SK-N-SH treated with all-trans-retinoic acid at 6 μM for 48 hours (cell line): ENCODE results near the gene RADIL.

ENCODE experiments used
- ARNTL ChIP-seq: fragments of 450-650 bp; formaldehyde crosslinking; IDR thresholded peaks from 2 replicates; pipeline ENCODE4 v1.5.0; 2020; ENCODE audit warnings: low read depth, mild to moderate bottlenecking, moderate library complexity, borderline replicate concordance
- CSDC2 ChIP-seq: fragments of 250-450 bp; sonication (Bioruptor Pico); IDR thresholded peaks from 2 replicates; pipeline ENCODE4 v1.5.0; 2020; ENCODE audit warnings: mild to moderate bottlenecking, moderate library complexity
- TF ChIP-seq, protein P1 (sequence below): fragments of 250-450 bp; sonication (Bioruptor Pico); IDR thresholded peaks from 2 replicates; pipeline ENCODE4 v1.5.1; 2021; ENCODE audit warnings: mild to moderate bottlenecking, moderate library complexity
- TF ChIP-seq, protein P2 (sequence below): fragments of 250-450 bp; sonication (Bioruptor Pico); IDR thresholded peaks from 2 replicates; pipeline ENCODE4 v1.5.1; 2020; ENCODE audit warnings: low read depth, mild to moderate bottlenecking, moderate library complexity

DNA sequence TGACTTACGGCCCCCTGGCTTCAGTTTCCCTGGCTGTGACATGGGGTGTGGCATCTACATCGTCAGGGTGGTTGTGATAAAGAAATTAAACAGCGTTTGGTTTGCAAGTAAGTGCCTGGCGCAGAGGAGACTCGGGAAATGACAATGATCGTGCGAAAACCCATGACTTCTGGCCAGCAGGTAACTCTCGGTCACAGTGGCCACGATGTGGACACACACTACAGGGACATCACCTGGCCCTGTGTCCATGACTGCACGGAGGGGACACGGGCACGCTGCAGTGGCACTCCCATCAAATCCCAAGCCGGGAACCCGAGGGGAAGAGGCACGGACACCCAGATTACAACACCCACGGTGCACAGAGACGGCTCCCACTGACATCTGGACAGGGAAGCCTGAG is 50.3 kb downstream of the RADIL start:
- TF ChIP-seq, protein P1, sequence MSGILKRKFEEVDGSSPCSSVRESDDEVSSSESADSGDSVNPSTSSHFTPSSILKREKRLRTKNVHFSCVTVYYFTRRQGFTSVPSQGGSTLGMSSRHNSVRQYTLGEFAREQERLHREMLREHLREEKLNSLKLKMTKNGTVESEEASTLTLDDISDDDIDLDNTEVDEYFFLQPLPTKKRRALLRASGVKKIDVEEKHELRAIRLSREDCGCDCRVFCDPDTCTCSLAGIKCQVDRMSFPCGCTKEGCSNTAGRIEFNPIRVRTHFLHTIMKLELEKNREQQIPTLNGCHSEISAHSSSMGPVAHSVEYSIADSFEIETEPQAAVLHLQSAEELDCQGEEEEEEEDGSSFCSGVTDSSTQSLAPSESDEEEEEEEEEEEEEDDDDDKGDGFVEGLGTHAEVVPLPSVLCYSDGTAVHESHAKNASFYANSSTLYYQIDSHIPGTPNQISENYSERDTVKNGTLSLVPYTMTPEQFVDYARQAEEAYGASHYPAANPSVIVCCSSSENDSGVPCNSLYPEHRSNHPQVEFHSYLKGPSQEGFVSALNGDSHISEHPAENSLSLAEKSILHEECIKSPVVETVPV (CRISPR knock-in tag) = no peak
- TF ChIP-seq, protein P2, sequence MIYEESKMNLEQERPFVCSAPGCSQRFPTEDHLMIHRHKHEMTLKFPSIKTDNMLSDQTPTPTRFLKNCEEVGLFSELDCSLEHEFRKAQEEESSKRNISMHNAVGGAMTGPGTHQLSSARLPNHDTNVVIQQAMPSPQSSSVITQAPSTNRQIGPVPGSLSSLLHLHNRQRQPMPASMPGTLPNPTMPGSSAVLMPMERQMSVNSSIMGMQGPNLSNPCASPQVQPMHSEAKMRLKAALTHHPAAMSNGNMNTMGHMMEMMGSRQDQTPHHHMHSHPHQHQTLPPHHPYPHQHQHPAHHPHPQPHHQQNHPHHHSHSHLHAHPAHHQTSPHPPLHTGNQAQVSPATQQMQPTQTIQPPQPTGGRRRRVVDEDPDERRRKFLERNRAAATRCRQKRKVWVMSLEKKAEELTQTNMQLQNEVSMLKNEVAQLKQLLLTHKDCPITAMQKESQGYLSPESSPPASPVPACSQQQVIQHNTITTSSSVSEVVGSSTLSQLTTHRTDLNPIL = no peak
- TF ChIP-seq CSDC2 (CRISPR knock-in tag) = no peak
- TF ChIP-seq ARNTL (CRISPR knock-in tag) = no peak
